Stomach (tissue), 9 donors: ENCODE results near the gene PIAS1. TPM values are rescaled to one million over a fixed set of nuclear protein-coding genes. Genes with fewer than 3 reads are reported as not detected.
"Not testable (repeated sequence)": the region's sequence is repeated elsewhere in the genome, so short reads cannot be mapped to it uniquely, and the experiment has no call there.

Experiments
- DNase-seq, 2 donors: peaks; one replicate each; pipeline versions ENCODE4 v3.0.0 to v3.0.0-alpha.2; 2013 to 2019
- H3K27ac ChIP-seq, 5 donors: fragments of 200-600 bp in 4 of 5; sonication (generic) in 4 of 5; one replicate each; pipeline ENCODE4 v1.5.1; 2013 to 2019; ENCODE audit warnings: mild to moderate bottlenecking in 1 of 5, moderate library complexity in 1 of 5
- H3K27me3 ChIP-seq, 3 donors: fragments of 200-600 bp; sonication (generic); one replicate each; pipeline ENCODE4 v1.5.1; 2017 to 2019; ENCODE audit warnings: mixed run types in 1 of 3
- H3K36me3 ChIP-seq, 4 donors: fragments of 200-600 bp; sonication (generic); 1 replicate in 3 of 4; 2 replicates in 1 of 4; pipeline ENCODE4 v1.5.1; 2016 to 2019
- H3K4me1 ChIP-seq, 4 donors: fragments of 200-600 bp; sonication (generic); one replicate each; pipeline ENCODE4 v1.5.1; 2016 to 2019
- H3K4me3 ChIP-seq, 4 donors: fragments of 200-600 bp; sonication (generic) in 3 of 4; one replicate each; pipeline ENCODE4 v1.5.1; 2016 to 2019; ENCODE audit warnings: mild to moderate bottlenecking in 1 of 4
- H3K9me3 ChIP-seq, 4 donors: fragments of 200-600 bp; sonication (generic); one replicate each; pipeline ENCODE4 v1.5.1; 2016 to 2019
- EP300 ChIP-seq: sonication (generic); formaldehyde crosslinking; IDR thresholded peaks from one replicate; pipeline ENCODE4 v1.6.1; 2017; ENCODE audit warnings: antibody characterized with exemption
- POLR2A ChIP-seq, 4 donors: fragments of 450-650 bp; IDR thresholded peaks; one replicate each; pipeline ENCODE4 v1.6.1; 2016; ENCODE audit warnings: antibody characterized with exemption in 4 of 4, control low read depth in 2 of 4, mild to moderate bottlenecking in 1 of 4, moderate library complexity in 1 of 4
- POLR2AphosphoS5 ChIP-seq, 3 donors: sonication (generic); formaldehyde crosslinking; IDR thresholded peaks; one replicate each; pipeline ENCODE4 v1.6.1; 2016; ENCODE audit warnings: antibody characterized with exemption in 3 of 3
- WGBS, 5 donors: extraction: QIAGEN DNeasy Blood & Tissue Kit in 3 of 5; methylation state at CpG; one replicate each; pipeline versions ENCODE4 v1.1.5 to v1.1.7; 2013 to 2018; 5-methylcytosine and 5-hydroxymethylcytosine counted together
- intact Hi-C: fragments of 100-400 bp; cut with DNase I; formaldehyde crosslinking; loops from one replicate; pipeline ENCODE4 v1.15.1; 2023; ENCODE audit warnings: low total_unique reads
- polyA plus RNA-seq, 3 donors: library from polyadenylated mRNA; stranded (reverse); fragments of 200-250 nt; gene quantifications; one replicate each; pipeline ENCODE4 v1.2.3, GENCODE V29; 2013
- total RNA-seq, 5 donors: library from RNA; depleted of rRNA; stranded (reverse); fragments of >200 nt; gene quantifications; one replicate each; pipeline versions ENCODE4 v1.1.0 to v1.2.3, GENCODE V29; 2014 to 2016
- TF ChIP-seq, protein P1 (sequence below), 7 experiments: fragments of 450-650 bp in 4 of 7; fragments of 200-600 bp in 3 of 7; sonication (generic) in 3 of 7; IDR thresholded peaks; one replicate each; pipeline ENCODE4 v1.5.1; 2016 to 2019; ENCODE audit warnings: antibody characterized with exemption in 7 of 7, control low read depth in 2 of 7, mild to moderate bottlenecking in 1 of 7
- donor health status: healthy with polysubstance abuse.
- donor health status: Bipolar disorder and iron deficiency.
- donor health status: healthy.

Gene PIAS1
- total and polyA plus RNA-seq, 8 donors, result 7.9 to 56.6 (median 38.8) TPM

DNA sequence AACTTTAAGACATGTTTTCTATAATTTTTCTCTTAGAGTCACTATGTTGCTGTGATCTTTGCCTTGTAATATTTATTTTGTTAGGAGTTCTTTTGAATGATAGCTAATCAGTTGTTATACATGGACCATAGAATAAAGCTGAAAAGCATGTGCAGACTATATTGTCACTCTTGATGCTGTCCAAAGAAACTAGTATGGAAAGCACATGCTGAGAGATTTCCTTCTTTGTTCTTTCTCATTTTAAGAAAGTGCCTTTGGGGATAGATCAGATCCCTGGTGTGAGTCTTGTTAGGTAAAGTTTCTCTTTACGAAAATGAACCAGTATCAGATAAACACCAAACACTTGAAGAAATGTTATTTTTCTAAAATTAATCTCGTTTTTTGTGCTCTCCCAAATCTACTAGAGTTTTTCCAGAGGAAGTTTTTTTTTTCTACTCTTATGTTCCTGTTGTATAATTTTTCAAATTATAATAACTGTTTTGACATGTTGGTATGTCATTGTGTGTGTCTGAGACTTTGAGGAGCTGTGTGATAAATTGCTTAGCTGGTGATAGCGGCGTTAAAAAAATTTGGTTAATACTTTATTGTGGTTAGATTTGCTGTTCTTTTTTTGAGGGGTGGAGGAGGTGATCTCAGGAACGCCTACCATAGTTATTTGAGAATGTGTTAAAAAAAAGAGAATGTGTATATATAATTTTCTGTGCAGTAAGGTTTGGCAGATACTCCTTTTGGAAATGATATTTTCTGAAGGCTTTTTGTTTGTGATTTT is 2.2 kb downstream of the PIAS1 start:
- TF ChIP-seq EP300, result no peak
- TF ChIP-seq POLR2A (IDR thresholded peaks at IDR 0.05), result no peak
- TF ChIP-seq POLR2AphosphoS5 (IDR thresholded peaks at IDR 0.05), result no peak
- TF ChIP-seq, protein P1, sequence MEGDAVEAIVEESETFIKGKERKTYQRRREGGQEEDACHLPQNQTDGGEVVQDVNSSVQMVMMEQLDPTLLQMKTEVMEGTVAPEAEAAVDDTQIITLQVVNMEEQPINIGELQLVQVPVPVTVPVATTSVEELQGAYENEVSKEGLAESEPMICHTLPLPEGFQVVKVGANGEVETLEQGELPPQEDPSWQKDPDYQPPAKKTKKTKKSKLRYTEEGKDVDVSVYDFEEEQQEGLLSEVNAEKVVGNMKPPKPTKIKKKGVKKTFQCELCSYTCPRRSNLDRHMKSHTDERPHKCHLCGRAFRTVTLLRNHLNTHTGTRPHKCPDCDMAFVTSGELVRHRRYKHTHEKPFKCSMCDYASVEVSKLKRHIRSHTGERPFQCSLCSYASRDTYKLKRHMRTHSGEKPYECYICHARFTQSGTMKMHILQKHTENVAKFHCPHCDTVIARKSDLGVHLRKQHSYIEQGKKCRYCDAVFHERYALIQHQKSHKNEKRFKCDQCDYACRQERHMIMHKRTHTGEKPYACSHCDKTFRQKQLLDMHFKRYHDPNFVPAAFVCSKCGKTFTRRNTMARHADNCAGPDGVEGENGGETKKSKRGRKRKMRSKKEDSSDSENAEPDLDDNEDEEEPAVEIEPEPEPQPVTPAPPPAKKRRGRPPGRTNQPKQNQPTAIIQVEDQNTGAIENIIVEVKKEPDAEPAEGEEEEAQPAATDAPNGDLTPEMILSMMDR (IDR thresholded peaks at IDR 0.05), result no peak
- H3K27me3 ChIP-seq, result no peaks in the 10 kb centered on the region
- H3K36me3 ChIP-seq, result peaks cover 0 to 3% (median 0%) of the 10 kb centered on the region in 4 donors
- peak overlapping the region; percentile 93 to 98 (median 96) for H3K4me3 ChIP-seq
- no peak for DNase-seq
- peak overlapping the region in 2 of 5 donors; percentile 96 for H3K27ac ChIP-seq
- no peaks in the 10 kb centered on the region for H3K9me3 ChIP-seq
- 20 to 30% (median 22%) methylated on average over 5 of the region's 5 CpGs for WGBS, 5 donors
- intact Hi-C loops, result no loop called here
- H3K4me1 ChIP-seq, result peaks cover 9 to 67% (median 38%) of the 10 kb centered on the region in 4 donors

GRCh38 chr15:68057034-68057433 is 2.9 kb downstream of the PIAS1 start:
- peak overlapping the region in 1 of 5 donors; percentile 96 for H3K27ac ChIP-seq
- no peaks in the 10 kb centered on the region for H3K9me3 ChIP-seq
- peak overlapping the region in 1 of 4 donors; percentile 97 for H3K4me3 ChIP-seq
- peaks cover 0 to 3% (median 0%) of the 10 kb centered on the region in 4 donors for H3K36me3 ChIP-seq
- H3K4me1 ChIP-seq, result peaks cover 16 to 74% (median 42%) of the 10 kb centered on the region in 4 donors
- DNase-seq, result no peak
- no peak for TF ChIP-seq POLR2A (IDR thresholded peaks at IDR 0.05)
- TF ChIP-seq, protein P1 (IDR thresholded peaks at IDR 0.05), result no peak
- TF ChIP-seq EP300, result no peak
- TF ChIP-seq POLR2AphosphoS5 (IDR thresholded peaks at IDR 0.05), result no peak
- intact Hi-C loops, result no loop called here
- H3K27me3 ChIP-seq, result no peaks in the 10 kb centered on the region

DNA sequence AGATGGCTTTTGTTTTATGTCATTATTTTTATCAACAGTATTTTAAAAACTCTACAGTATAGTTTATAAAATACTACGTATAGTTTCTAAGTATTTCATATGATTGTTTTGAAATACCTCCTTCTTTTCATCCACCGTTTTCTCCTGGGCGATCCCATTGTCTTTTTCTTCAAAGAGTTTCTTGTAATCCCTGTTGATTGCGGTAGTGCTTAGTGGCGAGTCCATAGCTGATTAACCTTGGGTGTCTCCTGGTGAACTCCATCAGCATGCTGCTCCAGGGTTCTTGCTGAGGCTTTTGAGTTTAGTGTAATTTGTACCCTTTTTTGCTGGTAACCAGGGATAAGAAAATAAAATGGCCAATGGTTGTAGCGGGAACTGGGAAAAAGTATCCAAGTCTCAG is 3.6 kb downstream of the PIAS1 start:
- Histone ChIP-seq H3K27ac (no peak overlapping the region), H3K27me3 (no peaks in the 10 kb centered on the region), H3K4me3 (no peak overlapping the region), H3K4me1 (peaks cover 19 to 81% (median 49%) of the 10 kb centered on the region in 4 donors), H3K9me3 (no peaks in the 10 kb centered on the region), H3K36me3 (peaks cover 0 to 3% (median 0%) of the 10 kb centered on the region in 4 donors)
- WGBS, 5 donors, result 75 to 80% (median 78%) methylated on average over 6 of the region's 6 CpGs
- intact Hi-C loops, result no loop called here
- TF ChIP-seq POLR2A (IDR thresholded peaks at IDR 0.05) (no peak), EP300 (no peak), POLR2AphosphoS5 (IDR thresholded peaks at IDR 0.05) (no peak)
- TF ChIP-seq, protein P1 (IDR thresholded peaks at IDR 0.05), result no peak
- DNase-seq, result no peak

DNA sequence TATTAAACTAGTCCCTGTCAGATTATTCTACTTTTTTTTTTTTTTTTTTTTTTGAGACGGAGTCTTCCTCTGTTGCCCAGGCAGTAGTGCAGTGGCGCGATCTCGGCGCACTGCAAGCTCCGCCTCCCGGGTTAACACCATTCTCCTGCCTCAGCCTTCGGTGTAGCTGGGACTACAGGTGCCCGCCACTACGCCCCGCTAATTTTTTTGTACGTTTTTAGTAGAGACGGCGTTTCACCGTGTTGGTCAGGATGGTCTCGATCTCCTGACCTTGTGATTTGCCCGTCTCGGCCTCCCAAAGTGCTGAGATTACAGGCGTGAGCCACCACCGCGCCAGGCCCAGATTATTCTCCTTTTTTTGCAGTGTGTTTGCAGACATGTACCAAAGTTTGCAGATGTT is 4.9 kb downstream of the PIAS1 start:
- H3K36me3 ChIP-seq, H3K9me3 ChIP-seq, DNase-seq, intact Hi-C loops, H3K4me3 ChIP-seq, H3K27ac ChIP-seq, H3K27me3 ChIP-seq: not testable (repeated sequence)
- peaks cover 28 to 83% (median 54%) of the 10 kb centered on the region in 4 donors for H3K4me1 ChIP-seq
- WGBS, 5 donors, result 94 to 98% (median 97%) methylated on average over 21 of the region's 21 CpGs

- WGBS, 5 donors, result 86 to 97% (median 92%) methylated on average over 6 of the region's 6 CpGs
- Histone ChIP-seq H3K9me3 (no peaks in the 10 kb centered on the region), H3K4me3 (no peak overlapping the region), H3K27me3 (no peaks in the 10 kb centered on the region), H3K36me3 (peaks cover 0 to 3% (median 0%) of the 10 kb centered on the region in 4 donors), H3K4me1 (peaks cover 27 to 87% (median 58%) of the 10 kb centered on the region in 4 donors), H3K27ac (no peak overlapping the region)
- TF ChIP-seq POLR2A (IDR thresholded peaks at IDR 0.05) (no peak), POLR2AphosphoS5 (IDR thresholded peaks at IDR 0.05) (no peak), EP300 (no peak)
- TF ChIP-seq, protein P1 (IDR thresholded peaks at IDR 0.05), result no peak
- intact Hi-C loops, result no loop called here
- no peak for DNase-seq
Measured at GRCh38 chr15:68059630-68060029, 5.5 kb downstream of the PIAS1 start.
